Kidney capillary endothelial cell (primary cell): Measurements from ENCODE around the gene MX2.
"Not testable (repeated sequence)": the region's sequence is repeated elsewhere in the genome, so short reads cannot be mapped to it uniquely, and the experiment has no call there.

Experiments used
- DNase-seq: peaks from one replicate; pipeline ENCODE4 v3.0.0-alpha.2; 2018; ENCODE audit warnings: low spot score

Gene MX2

DNA sequence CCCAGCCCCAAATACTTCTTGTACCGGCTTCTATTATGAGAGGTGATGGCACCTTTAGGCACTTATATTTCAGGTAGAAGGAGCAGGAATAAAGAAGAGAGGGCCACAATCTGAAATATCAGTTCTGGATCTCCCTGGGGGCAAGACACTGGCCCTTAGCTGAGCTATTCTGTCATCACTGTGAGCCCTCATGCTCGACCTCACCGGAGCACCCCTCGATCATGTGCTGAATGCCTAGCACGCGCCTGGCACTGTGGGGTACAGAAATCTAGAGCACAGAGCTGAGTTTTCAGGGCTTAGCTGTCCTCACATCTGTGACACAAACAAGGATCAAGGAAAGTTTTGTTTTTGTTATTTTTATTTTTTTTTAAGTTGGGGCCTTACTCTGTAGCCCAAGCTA, 56.6 kb downstream of the MX2 start:
- DNase-seq, result no peak

DNA sequence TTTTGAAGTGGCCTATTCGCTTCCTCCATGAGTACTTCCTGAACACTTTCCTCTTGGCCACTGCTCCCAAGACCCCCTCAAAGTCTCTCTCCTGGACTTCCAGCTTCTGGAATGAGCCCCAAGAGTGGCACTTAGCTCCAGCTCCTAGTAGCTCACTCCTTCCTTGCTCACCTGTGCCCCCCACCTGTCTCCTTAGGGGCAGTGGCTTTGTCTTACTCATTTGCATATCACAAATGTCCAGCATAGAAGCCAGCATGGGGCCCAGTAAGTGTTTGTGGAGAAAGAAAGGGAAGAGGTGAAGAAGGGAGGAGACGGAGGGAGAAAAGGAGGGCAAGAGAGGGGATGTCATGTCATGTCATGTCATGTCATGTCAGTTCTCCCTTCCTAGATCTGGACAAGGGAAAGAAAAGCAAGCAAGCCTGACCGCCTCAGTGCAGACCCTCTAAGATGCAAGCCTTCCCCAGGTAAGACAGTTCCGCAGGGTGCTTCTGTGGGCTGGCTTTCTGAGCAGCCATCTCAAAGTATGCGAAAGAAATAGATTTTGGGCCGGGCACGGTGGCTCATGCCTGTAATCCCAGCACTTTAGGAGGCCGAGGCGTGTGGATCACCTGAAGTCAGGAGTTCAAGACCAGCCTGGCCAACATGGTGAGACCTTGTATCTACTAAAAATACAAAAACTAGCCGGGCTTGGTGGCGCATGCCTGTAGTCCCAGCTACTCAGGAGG, 57.3 kb downstream of the MX2 start:
- no peak for DNase-seq

DNA sequence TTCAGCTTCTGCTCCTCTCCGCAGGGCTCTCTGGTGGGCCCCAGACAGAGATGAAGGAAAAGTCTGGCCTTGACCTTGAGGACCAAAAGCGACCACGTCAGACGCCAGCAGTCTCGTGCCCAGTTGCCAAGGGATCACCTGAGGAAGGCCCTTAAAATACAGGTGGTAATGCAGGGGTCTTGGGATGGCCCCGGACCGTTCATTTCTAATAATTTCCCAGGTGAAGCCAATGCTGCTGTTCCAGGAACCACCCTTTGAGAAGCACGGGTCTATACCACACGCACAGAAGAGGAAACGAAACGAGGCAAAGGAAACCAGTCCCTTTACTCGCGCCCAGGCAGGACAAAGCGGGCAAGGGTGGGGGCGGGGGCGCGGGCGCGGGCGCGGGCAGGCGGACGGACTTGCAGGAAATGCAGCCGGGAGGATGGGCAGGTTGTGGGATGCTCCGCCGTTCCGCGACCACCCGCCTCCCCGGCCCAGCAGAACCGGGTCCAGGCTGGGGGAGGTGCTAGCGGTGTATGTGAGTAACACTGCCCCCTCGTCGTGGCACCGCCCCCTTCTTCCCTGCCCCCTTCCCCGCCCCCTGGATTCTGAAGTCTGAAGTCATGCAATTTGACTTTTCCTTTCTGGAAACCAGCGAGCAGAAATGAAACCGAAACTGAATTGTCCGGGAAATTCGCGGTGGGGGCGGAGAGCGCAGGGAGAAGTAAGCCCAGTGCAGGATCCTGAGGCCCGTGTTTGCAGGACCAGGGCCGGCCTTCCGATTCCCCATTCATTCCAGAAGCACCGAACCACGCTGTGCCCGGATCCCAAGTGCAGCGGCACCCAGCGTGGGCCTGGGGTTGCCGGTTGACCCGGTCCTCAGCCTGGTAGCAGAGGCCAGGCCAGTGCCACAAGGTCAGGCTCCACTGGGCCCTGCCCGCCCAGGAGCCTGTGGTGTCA, 58.4 kb downstream of the MX2 start:
- DNase-seq, result peak; percentile 76

DNA sequence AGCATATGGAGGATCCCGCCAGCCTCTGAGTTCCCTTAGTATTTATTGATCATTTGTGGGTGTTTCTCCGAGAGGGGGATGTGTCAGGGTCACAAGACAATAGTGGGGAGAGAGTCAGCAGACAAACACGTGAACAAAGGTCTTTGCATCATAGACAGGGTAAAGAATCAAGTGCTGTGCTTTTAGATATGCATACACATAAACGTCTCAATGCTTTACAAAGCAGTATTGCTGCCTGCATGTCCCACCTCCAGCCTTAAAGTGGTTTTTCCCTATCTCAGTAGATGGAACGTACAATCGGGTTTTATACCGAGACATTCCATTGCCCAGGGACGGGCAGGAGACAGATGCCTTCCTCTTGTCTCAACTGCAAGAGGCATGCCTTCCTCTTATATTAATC, 59.2 kb downstream of the MX2 start:
- DNase-seq, result not testable (repeated sequence)

DNA sequence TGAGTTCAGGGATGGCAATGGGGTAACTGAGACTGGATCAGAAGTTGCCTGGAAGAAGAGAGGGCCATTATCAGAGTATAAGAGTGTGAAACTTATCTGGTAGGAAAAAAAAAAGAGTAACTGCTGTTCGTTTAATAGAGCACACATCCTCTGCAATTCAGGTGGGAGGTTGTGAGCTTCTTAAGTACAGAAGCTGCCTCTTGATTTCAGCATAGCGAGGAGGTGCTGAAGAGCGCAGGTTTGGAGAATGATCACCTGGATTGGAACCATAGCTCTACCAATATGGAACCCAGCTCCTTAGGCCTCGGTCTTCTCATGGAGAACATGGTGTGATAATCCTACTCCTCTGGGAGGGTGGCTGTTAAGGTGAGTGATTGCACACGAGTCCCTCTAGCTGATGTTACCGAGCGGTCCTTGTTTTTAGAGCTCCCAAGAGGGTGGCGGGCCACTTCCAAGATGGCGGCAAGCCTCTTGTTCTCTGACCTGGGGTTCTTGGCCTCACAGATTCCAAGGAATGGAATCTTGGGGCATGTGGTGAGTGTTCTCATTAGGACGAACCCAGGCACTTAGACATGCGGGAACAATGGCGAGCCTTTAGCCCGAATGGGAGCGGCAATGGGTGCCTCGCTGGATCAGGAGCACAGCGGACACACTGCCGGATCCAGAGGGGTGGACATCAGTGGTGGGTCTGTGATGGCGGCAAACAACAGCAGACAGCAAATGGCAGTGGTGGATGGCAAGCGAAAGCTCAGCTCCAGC, 60.9 kb downstream of the MX2 start:
- DNase-seq, result no peak

DNA sequence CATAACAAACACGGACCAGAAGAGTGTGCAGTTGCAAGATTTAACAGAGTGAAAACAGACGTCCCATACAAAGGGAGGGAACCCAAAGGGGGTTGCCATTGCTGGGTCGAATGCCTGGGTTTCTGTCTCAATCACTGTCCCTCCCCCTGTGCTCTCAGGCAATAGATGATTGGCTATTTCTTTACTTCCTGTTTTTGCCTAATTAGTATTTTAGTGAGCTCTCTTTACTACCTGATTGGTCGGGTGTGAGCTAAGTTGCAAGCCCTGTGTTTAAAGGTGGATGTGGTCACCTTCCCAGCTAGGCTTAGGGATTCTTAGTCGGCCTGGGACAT, 61.4 kb downstream of the MX2 start:
- not testable (repeated sequence) for DNase-seq

DNA sequence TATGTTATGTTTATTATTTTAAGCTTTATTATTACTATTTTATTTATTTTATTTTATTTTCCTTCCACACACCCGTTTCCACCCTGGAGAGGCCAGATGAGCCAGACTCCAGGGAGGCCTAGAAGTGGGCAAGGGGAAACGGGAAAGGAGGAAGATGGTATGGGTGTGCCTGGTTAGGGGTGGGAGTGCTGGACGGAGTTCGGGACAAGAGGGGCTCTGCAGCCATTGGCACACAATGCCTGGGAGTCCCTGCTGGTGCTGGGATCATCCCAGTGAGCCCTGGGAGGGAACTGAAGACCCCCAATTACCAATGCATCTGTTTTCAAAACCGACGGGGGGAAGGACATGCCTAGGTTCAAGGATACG, 63.7 kb downstream of the MX2 start:
- no peak for DNase-seq

DNA sequence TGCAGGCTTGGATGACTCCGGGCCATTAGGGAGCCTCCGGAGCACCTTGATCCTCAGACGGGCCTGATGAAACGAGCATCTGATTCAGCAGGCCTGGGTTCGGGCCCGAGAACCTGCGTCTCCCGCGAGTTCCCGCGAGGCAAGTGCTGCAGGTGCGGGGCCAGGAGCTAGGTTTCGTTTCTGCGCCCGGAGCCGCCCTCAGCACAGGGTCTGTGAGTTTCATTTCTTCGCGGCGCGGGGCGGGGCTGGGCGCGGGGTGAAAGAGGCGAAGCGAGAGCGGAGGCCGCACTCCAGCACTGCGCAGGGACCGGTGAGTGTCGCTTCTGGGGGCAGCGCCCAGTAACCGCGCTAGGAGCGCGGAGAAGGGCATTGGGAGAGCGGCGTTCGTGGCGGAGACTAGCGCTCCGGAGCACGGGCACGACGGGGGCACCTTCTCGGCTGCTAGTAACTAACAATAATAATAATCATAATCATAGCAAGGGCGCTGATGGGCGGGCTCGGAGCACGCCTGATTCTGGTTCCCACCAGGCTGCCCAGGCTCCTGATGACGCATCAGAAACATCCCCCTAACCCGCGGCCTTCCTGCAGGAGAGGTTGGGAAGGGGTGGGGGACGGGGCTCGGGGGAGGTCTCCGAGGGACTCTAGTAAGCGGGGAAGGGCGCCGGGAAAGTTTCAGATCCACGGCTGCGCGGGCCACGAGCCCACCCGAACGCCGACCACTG, 64.3 kb downstream of the MX2 start, which contains the start of gene MX1:
MX1 (plus strand) TSS at position 286 of the 722 bp plus-strand sequence. CDS start 5,832 bp downstream, outside the sequence.
- DNase-seq, result no peak

DNA sequence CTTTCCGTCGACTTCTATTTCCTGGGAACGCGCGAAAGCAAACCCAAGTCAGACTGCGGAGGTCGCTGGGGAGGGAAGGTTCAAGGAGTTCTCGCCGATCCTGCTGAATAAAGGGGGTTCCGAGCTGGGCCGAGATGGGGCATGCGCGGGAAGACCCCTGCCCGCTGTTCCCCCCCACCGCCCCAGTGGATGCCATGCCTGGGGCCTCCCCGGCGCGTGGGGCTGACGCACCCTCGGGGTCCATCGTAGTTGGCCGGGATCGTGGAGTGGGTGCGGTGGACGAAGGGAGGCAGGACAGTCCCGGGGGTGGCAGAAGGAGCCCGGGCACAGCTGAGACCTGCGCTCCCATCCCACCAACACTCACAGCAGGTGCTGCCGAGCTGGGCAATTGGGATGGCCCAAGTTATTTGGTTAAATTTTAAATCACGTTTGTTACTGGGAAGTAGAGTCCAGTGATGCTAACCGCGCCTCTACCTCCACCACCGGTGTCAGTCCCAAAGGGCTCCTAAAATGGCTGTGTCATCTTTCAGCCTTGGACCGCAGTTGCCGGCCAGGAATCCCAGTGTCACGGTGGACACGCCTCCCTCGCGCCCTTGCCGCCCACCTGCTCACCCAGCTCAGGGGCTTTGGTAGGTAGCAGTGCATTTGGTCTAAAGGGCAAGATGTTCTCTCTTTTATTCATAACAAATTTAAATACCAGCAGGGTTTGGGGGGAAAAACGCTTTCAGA, 65.0 kb downstream of the MX2 start:
- no peak for DNase-seq

DNA sequence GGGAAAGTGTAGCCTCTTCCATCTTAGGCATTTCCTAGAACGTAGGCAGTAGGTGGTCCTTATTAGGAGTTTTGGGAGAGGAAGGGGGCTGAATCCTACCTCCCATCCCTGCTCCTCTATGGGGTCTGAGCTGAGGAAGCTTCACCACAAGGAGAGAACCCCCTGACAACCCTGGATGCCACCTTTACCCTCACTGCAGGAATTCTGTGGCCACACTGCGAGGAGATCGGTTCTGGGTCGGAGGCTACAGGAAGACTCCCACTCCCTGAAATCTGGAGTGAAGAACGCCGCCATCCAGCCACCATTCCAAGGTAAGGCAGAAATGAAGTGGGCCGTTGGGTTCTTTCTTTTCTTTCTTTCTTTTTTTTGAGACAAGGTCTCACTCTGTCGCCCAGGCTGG, 65.7 kb downstream of the MX2 start:
- DNase-seq, result no peak

DNA sequence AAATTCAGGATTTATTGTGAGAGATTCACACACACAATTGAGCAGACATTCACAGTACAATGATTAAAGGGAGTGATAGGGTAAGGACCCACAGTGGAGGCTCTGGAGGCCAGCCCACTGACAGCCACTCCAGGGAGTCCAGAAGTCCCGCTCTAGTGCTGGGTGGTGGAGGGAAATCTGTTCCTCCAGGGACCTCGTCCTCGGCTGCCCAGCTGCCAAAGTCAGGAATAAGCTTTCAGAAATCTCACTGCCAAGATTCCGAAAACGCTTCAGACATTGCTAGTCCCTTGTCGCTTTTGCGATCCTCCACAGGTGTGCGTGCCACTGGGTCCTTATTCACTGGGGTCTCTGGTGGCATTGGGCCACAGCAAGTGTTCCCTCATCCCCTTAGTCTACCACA, 66.5 kb downstream of the MX2 start:
- no peak for DNase-seq

DNA sequence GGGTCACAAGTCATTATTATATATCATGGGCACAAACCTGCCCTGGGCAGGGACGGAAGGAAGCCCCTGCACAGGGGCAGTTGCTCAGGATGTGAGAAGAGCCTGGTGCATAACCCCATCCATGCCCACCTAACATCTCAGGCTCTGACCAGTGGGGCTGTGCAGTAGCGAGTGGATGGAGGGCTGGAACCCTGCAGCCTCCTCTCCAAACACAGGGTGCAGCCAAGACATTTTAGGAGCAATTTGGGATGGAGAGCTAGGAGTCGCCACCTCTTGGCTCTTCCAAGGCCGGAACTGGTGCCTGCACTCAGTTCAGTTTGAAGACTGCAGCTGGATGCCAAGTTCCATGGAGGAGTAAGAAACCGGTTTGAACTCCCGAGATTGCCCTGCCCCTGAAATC, 67.0 kb downstream of the MX2 start:
- no peak for DNase-seq

DNA sequence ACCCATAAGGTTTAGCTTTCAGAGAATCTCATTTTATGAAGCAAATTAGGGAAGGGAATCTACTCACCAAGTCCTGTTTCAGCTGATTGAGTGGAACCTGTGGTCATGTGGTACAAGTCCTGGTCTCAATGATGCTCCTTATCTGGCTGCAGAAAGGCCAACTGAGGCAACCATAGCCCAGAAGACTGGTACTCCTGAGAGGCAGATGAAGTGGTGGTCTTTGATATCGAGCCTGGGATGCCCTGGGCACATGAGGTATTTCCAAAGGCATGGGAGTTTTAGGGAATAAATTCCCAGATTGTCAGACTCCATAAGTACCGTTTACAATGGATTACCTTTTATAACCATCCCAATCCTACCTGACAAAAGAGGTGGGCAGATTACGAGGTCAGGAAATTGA, 67.5 kb downstream of the MX2 start:
- no peak for DNase-seq

DNA sequence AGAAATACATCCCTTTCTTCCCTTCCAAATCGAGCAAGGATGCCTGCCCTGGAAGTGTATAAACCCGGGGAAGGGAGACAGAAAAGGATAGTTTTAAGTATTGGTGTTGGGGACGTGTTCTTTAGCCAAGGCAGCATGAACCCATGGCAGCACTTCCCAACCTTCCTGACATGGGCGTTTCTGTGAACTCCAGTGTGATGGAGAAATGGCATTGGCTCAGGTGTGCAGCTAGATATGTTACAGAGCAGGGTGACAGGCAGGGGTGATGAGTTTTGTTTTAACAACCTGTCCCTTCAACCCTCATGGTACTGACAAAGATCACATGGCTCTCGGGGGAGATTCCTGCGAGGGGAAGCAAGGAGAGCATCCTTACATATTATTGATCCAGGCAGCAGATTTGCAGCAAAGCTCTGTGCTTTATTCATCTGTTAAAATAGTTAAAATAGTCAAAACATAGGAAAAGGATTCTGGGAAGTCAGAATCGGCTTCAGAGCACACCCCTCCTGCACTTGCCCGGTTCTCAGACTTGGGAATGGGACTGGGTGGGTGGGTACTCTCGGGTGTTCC, 68.2 kb downstream of the MX2 start:
- DNase-seq, result no peak

DNA sequence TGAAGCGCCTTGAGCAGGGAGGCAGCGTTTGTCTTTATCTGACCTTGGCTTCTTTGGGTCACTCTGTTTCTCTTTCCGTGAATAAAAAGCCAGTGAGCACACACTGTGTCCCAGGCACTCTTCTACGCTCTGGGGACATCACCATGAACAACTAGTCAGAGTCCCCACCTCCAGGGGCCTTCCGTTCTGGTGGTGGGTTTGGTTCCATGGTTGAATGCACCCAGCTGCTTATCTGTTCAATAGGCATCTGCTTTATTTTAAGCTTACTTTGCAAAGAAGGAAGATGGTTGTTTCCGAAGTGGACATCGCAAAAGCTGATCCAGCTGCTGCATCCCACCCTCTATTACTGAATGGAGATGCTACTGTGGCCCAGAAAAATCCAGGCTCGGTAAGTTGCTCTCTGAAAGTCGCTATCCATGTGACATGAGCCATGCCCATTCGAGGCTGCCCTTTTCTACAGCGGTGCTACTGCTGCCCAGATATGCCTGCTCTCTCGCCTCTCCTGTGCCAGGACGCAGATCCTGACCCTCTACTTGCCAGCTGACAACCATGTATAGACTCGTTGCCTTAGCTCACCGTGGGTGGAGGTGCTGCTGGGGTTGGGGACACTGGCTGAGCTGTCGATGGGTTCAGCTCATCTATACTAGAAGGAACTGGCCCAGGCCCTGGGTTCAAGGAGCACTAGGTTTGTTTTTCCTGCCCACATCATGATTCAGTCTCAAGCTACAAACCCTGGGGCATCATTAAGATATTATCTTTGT, 70.1 kb downstream of the MX2 start:
- no peak for DNase-seq

DNA sequence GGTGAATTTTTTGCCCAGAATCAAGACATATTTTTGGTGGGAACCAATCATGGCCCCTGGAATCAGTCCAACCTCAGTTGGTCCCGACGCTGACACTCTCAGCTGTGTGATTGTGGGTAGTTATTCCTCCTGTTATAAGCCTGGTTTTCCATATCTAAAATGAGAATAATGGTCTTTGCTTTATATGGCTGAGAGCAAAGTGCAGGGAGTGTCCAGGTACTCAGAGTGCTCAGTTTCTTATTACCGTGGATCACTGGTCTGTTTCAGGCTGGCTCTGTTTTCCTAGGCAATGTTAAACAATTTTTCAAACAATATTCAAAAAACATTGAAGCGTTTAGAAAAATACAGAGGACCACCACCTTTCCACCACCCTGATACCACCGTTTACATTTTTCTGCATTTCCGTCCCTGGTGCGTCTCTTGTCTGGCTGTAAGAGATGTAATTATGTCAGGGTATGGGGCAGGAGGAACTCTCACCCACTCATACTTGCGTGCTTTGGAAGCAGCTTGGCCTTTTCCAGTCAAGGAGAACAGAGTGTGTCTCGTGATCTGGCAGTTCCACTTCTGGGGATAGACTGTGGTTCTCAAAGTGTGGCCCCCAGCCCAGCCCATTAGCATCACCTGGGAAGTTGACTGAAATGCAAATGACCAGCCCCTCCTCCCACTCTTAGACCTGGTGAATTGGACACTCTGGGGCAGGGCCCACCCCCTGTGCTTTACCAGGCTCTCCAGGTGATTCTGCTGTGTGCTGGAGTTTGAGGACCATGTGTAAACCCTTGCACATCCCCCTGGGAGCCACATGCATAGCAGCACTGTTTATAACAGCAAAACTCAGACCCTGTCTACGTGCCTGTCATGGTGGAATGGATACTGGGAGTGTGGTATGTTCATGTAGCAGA, 71.0 kb downstream of the MX2 start:
- no peak for DNase-seq

DNA sequence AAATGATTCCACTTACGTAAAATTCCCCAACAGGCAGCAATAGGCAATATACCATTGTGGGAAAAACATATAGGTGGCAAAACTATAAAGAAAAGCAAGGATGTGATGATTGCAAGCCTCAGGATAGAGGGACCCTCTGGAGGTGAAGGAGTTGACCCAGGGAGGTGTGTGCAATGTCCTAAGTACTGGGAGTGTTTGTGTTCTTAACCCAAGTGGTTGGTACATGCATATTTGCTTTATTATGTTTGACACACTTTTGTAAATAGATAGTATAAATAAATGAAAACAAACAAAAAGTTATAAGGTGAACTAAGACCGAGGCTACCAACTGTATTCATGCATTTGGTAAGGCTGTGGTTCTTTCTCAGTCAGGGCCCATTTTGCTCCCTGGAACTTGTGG, 71.7 kb downstream of the MX2 start:
- no peak for DNase-seq

DNA sequence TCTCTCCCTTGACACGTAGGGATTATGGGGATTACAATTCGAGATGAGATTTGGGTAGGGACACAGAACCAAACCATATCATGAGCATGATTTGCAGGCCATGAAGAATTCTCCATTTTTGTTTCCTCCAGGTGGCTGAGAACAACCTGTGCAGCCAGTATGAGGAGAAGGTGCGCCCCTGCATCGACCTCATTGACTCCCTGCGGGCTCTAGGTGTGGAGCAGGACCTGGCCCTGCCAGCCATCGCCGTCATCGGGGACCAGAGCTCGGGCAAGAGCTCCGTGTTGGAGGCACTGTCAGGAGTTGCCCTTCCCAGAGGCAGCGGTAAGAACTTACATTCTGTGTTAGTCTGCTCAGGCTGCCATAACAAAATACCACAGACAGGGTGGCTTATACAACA, 73.9 kb downstream of the MX2 start:
- DNase-seq, result no peak

DNA sequence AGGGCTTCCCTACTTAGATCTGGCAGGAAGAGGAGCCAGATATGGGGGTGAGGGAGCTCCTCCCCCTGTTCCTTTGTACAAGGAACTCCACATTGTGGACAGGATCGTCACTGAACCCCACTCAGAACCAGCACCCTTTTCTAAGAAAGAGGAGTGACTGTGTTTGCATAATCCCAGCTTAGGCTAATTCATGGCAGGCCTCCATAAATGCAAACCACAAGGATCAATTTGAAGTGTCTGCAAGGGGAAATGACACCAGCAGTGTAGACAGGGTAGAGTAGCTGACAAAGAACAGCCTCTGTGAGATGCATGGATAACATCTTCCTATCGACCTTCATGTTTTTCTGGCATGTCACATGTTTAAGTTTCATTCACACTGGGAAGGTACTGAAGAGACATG, 75.9 kb downstream of the MX2 start:
- DNase-seq, result no peak
